ENCODE results near the gene PDLIM5. TPM values are rescaled to one million over a fixed set of nuclear protein-coding genes. Genes with fewer than 3 reads are reported as not detected.

Gene PDLIM5
- total and polyA plus RNA-seq, 4 donors, result 20.4 to 93.4 (median 59.8) TPM

GRCh38 chr4:94570558-94570957 lies 118.8 kb downstream of the PDLIM5 start:
- Histone ChIP-seq H3K36me3 (ENCODE audit: control insufficient read depth in 4 of 4, insufficient read depth in 4 of 4, low read length in 4 of 4) (peaks cover 0 to 5% (median under 1%) of the 10 kb centered on the region in 4 donors), H3K9me3 (ENCODE audit: control insufficient read depth in 4 of 4, insufficient read depth in 3 of 4, low read length in 3 of 4) (no peaks in the 10 kb centered on the region), H3K4me1 (ENCODE audit: control insufficient read depth in 5 of 5, insufficient read depth in 5 of 5, low read length in 5 of 5) (peaks cover 0 to 7% (median 0%) of the 10 kb centered on the region in 5 donors), H3K27ac (ENCODE audit: low read depth in 1 of 2, low read length in 1 of 2) (no peak overlapping the region), H3K4me3 (no peak overlapping the region), H3K27me3 (ENCODE audit: control insufficient read depth in 3 of 3, insufficient read depth in 3 of 3, low read length in 2 of 3) (no peaks in the 10 kb centered on the region), H3K9ac (ENCODE audit: insufficient read depth in 1 of 2, low read length in 2 of 2) (no peak overlapping the region)
- TF ChIP-seq, protein P1, sequence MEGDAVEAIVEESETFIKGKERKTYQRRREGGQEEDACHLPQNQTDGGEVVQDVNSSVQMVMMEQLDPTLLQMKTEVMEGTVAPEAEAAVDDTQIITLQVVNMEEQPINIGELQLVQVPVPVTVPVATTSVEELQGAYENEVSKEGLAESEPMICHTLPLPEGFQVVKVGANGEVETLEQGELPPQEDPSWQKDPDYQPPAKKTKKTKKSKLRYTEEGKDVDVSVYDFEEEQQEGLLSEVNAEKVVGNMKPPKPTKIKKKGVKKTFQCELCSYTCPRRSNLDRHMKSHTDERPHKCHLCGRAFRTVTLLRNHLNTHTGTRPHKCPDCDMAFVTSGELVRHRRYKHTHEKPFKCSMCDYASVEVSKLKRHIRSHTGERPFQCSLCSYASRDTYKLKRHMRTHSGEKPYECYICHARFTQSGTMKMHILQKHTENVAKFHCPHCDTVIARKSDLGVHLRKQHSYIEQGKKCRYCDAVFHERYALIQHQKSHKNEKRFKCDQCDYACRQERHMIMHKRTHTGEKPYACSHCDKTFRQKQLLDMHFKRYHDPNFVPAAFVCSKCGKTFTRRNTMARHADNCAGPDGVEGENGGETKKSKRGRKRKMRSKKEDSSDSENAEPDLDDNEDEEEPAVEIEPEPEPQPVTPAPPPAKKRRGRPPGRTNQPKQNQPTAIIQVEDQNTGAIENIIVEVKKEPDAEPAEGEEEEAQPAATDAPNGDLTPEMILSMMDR (IDR thresholded peaks at IDR 0.05; ENCODE audit: control extremely low read depth, extremely low read depth), result no peak
- WGBS, 2 donors, result 87 to 95% methylated on average over 1 of the region's 1 CpG
- DNase-seq (no peak), ATAC-seq (ENCODE audit: insufficient read depth, low FRiP score) (no peak)

- Histone ChIP-seq H3K27me3 (ENCODE audit: control insufficient read depth in 3 of 3, insufficient read depth in 3 of 3, low read length in 2 of 3) (no peaks in the 10 kb centered on the region), H3K27ac (ENCODE audit: low read depth in 1 of 2, low read length in 1 of 2) (no peak overlapping the region), H3K9ac (ENCODE audit: insufficient read depth in 1 of 2, low read length in 2 of 2) (no peak overlapping the region), H3K4me1 (ENCODE audit: control insufficient read depth in 5 of 5, insufficient read depth in 5 of 5, low read length in 5 of 5) (peaks cover 0 to 7% (median 0%) of the 10 kb centered on the region in 5 donors), H3K9me3 (ENCODE audit: control insufficient read depth in 4 of 4, insufficient read depth in 3 of 4, low read length in 3 of 4) (no peaks in the 10 kb centered on the region), H3K4me3 (no peak overlapping the region), H3K36me3 (ENCODE audit: control insufficient read depth in 4 of 4, insufficient read depth in 4 of 4, low read length in 4 of 4) (peaks cover 0 to 5% (median 2%) of the 10 kb centered on the region in 4 donors)
- TF ChIP-seq, protein P1 (IDR thresholded peaks at IDR 0.05; ENCODE audit: control extremely low read depth, extremely low read depth), result no peak
- 84 to 91% methylated on average over 4 of the region's 4 CpGs for WGBS, 2 donors
- no peak for ATAC-seq (ENCODE audit: insufficient read depth, low FRiP score)
- no peak for DNase-seq
These were observed 119.6 kb downstream of the PDLIM5 start for GRCh38 chr4:94571298-94571697.

GRCh38 chr4:94571715-94572114 lies 120.0 kb downstream of the PDLIM5 start:
- no peak for ATAC-seq (ENCODE audit: insufficient read depth, low FRiP score)

More at GRCh38 chr4:94571715-94572114, 120.0 kb downstream of the PDLIM5 start:
- Histone ChIP-seq H3K27me3 (ENCODE audit: control insufficient read depth in 3 of 3, insufficient read depth in 3 of 3, low read length in 2 of 3) (no peaks in the 10 kb centered on the region), H3K27ac (ENCODE audit: low read depth in 1 of 2, low read length in 1 of 2) (no peak overlapping the region), H3K4me3 (no peak overlapping the region), H3K36me3 (ENCODE audit: control insufficient read depth in 4 of 4, insufficient read depth in 4 of 4, low read length in 4 of 4) (peaks cover 0 to 5% (median 2%) of the 10 kb centered on the region in 4 donors), H3K9me3 (ENCODE audit: control insufficient read depth in 4 of 4, insufficient read depth in 3 of 4, low read length in 3 of 4) (no peaks in the 10 kb centered on the region), H3K4me1 (ENCODE audit: control insufficient read depth in 5 of 5, insufficient read depth in 5 of 5, low read length in 5 of 5) (peaks cover 0 to 7% (median 0%) of the 10 kb centered on the region in 5 donors), H3K9ac (ENCODE audit: insufficient read depth in 1 of 2, low read length in 2 of 2) (no peak overlapping the region)
- no peak for DNase-seq
- WGBS, 2 donors, result 75 to 86% methylated on average over 2 of the region's 2 CpGs
- TF ChIP-seq, protein P1 (IDR thresholded peaks at IDR 0.05; ENCODE audit: control extremely low read depth, extremely low read depth), result no peak

Measured in lung (tissue), 12 donors.